SK-N-DZ (cell line): ENCODE data around the gene CEP85L.

Source experiments
- DNase-seq: peaks from one replicate; pipeline ENCODE4 v3.0.0-alpha.2; 2015; ENCODE audit warnings: low spot score

Gene CEP85L

DNA sequence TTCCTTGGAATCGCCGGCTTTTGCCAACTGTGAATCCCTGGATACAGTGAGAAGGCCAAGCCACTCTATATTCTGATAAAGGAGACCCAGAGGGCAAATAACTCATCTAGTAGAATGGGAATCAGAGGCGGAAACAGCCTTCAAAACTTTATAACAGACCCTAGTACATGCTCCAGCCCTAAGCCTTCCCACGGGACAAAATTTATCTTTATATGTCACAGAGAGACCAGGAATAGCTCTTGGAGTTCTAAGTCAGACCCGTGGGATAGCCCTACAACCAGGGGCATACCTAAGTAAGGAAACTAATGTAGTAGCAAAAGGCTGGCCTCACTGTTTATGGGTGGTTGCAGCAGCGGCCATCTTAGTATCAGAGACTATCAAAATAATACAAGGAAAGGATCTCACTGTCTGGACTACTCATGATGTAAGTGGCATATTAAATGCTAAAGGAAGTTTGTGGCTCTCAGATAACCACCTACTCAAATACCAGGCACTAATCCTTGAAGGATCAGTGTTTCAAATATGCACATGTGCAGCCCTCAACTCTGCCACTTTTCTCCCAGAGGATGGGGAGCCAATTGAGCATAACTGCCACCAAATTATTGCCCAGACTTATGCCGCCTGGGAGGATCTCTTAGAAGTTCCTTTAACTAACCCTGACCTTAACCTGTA lies 29.5 kb downstream of the CEP85L start:
- no peak for DNase-seq

DNA sequence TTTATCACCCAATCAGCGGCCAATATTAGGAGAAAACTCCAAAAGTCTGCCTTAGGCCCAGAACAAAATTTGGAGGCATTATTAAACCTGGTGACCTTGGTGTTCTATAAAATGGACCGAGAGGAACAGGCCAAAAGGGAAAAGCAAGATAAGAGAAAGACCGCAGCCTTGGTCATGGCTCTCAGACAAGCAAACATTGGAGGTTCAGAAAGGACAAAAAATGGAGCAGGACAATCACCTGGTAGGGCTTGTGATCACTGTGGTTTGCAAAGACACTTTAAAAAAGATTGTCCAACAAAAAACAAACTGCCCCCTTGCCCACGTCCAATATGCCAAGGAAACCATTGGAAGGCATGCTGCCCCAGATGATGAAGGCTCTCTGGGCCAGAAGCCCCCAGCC lies 31.2 kb downstream of the CEP85L start:
- no peak for DNase-seq

DNA sequence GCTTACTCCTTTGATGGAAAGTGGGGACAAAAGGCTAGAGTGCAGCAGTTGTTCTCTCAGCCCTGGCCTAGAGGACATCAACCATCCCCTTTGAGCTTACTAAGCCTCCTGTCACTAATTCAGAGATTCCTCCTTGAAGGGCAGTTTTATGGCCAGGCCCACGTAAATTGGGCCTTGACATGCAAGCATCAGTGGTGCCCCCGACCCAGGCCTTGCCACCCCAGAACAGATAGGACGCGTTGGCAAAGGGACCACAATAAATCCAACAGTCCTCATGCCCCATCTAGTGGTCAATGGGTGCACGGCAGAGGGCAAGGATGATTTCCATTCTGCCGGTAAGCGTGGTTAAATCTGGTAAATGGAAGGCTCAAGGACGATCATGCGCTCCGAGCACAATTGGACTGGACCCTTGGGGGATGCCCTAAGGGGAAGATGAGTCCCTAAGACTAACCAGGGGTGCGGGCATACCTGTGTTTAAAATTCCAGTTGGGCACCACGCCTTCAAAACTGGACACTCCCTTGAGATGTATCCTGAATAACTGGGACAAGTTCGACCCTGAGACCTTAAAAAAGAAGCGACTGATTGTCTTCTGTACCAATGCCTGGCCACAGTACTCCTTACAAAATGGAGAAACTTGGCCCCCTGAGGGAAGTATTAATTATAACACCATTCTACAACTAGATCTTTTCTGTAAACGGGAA lies 32.6 kb downstream of the CEP85L start:
- DNase-seq = peak; percentile 12

DNA sequence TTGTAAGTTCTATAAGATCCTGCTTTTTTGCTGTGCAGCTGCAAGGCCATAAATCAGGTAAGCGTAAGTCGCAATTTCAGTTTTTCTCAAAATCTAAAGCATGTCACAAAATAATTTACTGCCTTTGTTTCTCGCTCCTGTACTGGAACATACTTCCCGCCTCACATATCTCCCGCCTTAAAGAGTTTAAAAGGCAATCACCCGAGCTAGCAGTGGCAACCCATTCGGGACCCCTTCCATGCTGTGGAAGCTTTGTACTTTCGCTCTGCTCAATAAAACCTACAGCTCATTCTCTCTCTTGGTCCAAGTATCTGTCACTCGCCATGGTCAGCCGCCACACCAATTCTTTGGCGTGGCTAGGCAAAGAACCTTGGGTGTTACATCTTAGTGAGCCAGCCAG lies 34.0 kb downstream of the CEP85L start:
- no peak for DNase-seq

DNA sequence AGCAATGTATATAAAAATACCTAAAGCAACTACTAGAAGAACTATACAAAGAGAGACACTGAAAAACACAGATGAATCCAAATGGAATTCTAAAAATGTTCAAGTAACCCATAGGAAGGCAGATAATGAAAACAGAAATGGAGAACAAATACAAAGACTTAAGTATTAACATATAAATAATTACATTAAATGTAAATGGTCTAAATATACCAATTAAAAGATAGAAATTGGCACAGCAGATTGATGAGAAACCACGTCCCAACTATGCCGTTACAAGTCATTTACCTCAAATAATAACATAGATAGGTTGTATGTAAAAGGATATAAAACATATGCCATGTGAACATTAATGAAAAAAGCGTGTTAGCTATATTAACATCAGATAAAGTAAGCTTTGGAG lies 40.1 kb downstream of the CEP85L start:
- DNase-seq = no peak

DNA sequence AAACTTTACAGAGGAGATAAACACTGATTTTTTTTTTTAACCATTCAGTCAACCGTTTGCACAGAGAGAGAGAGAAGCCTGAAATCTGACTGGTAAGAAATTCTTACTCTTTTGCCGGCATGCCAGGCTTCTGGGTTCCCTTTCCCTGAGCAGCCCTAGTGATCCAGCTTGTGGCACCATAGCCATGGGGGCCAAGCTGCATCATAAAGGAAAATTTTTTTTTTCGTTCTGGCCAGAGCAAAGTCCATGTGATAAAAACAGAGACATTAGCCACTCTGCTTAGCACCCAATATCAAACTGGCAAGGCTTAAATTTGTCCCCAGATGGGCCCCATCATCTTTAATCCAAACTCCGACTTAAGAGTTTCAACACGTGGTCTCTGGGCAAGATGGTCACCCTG lies 44.5 kb downstream of the CEP85L start:
- no peak for DNase-seq

DNA sequence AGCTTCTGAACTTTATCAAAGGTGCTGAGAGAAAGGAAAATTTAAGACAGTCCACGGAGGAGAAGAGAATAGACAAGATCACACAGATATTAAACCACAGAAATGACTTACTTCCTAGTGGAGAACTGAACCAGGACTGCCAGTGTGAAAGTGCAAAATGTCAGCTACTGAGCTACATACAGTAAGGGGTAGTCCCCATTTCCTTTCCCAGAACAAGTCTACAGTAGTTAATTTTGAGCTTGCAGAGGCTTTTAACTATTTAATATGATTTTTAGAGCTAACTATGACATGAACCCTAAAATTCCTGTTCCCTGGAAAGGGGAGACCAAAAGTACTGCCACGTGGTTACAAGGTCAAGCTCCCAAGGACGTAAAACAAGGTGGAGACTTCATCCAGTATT lies 45.1 kb downstream of the CEP85L start:
- DNase-seq = no peak

DNA sequence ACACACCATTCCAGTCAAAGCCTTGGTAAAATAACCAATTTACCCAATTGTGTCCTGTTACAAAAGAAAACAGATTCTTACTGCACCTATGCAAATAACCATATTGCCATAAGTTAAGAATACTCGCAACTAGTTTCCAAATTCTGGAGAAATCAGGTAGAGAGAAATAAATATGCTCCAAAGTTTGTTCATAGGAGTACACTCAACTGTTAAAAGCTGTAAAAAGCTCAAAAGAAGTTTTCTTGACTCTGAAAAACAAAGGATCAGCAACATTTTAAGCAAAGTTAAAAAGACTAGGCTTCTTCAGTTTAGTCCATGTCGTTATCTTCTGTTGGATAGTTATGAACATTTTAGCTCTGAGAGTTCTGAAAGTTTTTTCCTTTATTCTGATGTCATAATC lies 48.0 kb downstream of the CEP85L start:
- no peak for DNase-seq

DNA sequence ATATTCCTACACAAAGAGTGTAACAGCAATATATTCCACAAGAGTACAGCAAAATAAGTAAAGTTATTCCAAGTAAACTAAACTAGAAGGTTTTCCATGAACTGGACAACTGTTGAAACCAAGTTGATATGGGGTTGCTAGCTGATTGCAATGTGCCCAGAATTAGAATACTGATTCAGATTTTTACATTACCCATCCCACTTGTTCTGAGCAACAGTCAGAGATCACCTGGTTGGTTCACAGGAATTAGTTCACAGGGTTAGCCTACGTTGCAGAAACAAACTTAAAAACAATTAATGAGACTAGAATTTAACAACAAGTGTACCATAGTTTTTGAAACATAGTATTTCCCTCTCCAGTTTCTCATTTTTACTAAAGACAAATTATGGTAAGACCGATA lies 49.1 kb downstream of the CEP85L start:
- no peak for DNase-seq

DNA sequence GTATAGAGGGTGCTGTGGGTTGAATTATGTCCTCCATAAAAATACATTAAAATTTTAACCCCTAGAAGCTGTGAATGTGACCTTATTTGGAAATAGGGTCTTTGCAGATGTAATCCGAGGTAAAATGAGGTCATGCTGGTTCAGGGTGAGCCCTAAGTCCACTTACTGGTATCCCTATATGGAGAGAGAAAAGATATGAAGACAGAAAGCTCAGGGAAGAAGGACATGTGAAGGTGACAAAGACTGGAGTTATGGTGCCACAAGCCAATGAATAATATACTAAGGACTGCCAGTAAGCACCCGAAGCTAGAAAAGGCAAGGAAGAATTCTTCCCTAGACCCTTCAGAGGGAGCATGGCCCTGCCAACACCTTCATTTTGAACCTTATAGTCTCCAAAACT lies 53.1 kb downstream of the CEP85L start:
- no peak for DNase-seq

DNA sequence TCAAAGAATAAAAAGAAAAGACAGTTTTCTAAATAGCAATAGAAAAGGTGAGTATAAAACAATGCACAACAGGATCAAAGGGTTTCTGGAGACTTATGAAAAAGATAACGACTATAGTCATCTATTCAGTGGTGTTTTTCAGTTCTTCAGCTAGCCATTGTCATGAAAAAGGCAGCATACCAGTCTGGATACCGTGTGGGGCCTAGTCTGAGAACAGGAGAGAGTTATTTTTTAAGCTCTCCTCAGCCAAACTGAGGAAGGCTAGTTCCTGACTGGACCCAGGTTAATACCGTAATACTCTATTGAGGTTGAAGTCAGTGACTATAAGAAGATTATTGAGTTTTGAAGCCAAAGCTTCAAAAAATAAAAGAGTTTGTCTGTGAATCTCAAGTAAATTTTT lies 53.8 kb downstream of the CEP85L start:
- no peak for DNase-seq

DNA sequence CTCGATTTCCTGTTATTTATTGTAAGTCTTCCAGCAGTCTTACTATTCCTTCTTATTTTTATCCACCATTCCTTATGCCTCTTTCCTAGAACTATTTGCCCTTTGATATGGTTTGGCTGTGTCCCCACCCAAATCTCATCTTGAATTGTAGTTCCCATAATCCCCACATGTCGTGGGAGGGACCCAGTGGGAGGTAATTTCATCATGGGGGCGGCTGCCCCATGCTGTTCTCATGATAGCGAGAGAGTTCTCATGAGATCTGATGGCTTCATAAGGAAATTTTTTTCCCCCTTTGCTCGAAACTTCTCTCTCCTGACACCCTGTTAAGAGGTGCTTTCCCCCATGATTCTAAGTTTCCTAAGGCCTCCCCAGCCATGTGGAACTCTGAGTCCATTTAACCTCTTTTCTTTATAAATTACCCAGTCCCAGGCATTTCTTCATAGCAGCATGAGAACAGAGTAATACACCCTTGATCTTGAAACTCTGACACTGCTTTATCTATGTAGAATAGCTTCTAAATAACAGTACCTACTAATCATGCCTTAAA lies 54.5 kb downstream of the CEP85L start:
- DNase-seq = no peak

DNA sequence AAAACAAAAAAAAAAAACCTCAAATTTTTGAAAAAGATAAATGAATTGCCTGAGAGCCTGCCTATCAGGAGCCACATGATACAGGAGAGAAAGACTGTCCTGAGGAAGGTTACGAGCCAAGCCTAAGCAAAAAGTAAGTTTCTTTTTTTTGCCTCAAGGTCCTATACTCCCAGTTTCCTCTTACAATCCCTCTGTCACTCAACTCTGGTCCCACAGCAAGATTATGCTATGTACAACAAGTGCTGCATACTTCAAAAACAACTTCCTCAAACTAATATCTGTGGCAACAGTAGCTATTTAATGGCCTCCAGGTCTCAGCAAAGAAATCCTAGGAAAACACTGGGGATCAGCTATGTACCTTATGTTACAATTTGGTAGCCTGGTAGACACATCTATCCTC lies 56.5 kb downstream of the CEP85L start:
- no peak for DNase-seq

DNA sequence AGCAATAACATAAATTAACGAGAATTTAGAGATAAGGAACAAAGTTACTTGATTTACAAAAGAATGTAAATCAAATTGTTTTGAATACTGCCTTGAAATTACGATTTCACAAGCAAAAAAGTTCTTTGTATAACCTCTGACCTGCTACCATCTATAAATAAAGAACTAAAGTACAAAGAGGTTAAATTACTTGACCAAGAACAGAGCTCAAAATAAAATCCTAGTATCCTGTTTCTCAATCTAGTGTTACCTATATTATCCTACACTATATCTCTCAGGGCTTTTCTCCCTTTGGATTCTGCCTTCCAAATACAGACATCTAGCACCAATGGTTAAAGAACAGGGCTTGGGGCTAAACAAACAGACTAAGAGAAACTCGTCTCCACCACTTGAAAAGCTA lies 59.5 kb downstream of the CEP85L start:
- no peak for DNase-seq

DNA sequence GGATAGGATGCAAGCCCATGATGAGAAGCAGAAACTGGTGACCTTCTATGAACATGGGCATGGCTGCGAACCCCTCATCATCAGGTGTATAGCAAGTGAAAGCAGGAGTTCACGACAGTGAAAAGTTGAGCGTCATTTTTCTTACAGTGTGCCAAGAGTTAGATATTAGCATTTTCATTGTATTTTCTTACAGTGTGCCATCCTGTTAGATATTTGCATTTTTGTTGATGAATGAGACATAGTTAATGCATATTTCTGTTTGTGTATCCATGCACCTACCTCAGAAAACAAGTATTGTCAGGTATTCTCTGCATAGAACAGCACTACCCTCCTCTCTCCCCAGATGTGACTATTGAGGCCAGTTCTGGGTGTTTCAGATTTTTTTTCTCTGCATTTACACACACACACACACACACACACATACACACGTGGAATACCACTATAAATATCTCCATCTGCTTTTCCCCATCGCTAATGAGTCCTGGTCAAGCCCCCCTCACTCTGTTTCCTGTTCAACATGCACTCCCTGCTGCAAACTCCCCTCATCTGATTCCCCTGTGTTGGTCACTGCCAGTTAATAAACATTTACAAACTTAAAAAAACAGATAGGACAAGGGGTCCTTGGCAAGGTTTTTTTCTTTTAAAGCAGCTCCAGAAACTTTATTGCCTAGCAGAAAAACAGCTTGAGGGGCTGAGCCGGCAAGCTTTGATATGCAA lies 61.6 kb downstream of the CEP85L start:
- no peak for DNase-seq

DNA sequence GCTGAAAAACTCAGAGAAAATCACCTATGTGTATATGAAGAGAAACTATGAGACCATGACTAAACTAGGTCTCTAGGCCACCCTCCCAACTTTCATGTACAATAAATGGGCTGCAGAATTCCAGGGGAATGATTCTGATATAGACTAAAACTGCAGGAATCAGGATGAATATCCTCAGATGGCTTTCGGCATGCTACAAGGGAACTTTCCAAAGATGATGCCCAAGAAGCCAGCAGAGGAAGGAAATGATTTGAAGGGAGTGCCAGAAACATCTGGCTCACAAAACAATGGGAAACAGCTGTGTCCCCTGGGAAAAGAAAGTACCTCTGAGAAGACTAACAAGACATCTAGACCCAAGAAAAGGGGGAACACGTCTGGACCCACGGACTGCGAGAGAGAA lies 62.2 kb downstream of the CEP85L start:
- no peak for DNase-seq

DNA sequence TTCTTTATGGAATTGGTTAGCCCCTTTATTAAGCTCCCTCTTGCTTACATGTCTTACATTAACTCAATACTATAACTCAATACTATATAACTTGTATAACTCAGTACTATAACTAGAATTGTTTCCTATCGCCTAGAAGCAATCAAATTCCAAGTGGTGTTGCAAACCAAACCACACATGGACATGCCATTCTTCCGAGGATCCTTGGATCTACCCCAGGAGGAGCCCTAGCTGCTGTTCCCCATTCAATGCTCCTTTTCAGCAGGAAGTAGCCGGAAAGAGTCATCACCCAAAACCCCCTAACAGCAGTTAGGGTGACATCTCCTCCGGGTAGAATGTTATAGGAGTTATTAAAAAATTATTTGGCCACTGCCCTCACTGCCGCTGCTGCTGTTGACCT lies 62.8 kb downstream of the CEP85L start:
- no peak for DNase-seq

DNA sequence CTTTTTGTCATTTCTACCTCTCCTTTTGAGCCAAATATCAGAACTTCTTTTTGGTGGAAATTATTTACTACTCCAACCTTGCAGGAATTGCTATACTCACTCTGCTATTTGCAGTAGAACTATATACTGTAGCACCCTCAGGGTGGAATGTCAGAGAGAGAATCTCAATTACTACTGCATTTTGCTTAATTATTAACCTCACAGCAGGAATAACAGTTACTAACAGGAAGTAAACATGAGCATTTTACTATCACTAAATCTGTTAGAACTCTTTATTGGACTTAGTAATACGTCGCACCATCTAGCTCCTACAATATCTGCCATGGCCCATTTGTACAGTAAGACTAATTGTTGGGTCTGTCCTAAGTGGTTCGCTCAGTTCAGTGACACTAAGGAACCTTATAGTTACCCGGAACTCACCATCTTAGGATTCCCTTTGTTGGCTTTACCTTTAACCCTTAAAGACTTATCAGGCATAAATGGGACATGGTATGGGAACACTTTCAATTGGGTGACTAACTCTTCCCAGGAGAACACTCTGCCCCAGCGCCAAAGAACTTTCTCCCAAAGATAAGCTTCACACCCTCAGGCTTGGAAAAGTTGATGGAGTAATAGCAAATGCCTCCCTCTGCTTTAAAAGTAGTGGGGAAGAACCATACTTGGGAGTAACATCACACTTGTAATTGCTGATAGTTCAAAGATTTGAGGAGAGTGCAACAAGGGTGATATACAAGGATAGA lies 64.5 kb downstream of the CEP85L start:
- no peak for DNase-seq

DNA sequence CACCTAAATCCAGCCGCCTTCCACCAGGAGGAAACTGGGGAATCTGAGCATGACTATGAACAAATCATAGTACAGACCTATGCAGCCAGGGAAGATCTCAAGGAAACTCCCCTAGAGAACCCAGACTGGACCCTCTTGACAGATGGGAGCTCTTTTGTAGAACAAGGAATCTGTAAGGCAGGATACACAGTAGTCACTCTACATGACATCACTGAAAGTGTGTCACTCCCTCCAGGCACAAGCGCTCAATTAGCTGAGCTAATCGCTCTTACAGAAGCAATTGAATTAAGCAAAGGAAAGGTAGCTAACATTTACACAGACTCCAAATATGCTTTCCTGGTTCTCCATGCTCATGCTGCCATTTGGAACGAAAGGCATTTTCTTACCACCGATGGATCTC lies 66.5 kb downstream of the CEP85L start:
- peak; percentile 12 for DNase-seq

DNA sequence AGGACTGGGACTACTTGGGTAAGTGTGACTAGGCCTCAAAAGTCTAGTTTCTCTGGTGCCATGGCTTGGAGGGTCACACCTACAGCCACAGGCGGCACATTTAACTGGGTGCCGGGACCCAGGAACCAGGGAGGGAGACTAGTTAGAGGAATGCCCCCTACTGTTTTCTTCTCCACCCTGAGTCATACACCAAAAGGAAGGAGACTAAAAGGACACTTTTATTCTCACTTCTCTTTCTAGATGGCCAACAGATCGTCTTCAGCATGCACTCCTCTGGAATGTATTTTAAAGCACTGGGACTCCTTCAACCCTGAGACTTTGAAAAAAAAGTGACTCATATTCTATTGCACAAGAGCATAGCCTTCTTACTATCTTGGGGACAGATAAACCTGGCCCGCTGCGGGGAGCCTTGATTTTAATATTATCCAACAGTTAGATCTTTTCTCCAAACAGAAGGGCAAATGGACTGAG lies 69.9 kb downstream of the CEP85L start:
- DNase-seq = no peak

DNA sequence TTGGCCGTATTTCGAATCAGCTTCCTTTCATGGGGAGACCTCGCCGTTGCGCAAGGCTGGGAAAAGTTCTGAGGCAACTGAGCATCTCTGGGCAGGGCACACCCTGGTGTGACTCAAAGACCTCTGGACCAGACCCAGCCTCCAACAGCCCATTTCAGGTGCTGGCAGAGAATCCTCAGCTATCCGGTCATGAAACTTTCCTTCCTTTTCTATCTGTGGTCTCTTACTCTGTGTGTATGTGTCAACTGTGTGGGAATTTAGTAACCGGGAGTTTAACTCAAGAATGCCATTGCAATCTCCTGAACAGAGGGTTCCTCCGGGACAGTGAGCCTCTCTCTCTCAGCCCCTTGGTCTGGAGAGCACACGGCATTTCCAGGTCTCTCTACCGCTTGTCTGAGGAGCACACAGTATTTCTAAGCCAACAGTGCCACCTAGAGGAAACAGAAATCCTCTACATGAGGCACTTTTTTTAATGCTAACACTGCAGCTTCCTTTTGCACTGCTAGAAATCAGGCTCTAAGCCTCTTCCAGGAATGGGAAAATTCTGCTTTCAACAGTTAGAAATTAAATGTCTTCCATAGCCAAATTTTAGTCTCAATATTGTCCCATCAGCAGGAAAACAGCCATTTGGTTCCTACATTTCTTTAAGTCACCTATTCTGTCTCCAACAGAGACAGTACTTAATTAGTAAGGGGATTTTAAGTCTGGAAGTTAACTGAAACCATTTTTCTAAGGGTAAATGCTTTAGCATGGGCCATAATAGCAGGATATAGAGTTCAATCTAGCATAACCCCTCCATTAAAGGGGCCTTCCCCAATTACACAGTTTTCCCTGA lies 70.6 kb downstream of the CEP85L start:
- peak; percentile 69 for DNase-seq
